Loucy (cell line): ENCODE measurements around the gene PRELID1.

ENCODE experiments used
- H2AFZ ChIP-seq: fragments of 200-600 bp; sonication (generic); 2 replicates; pipeline ENCODE4 v1.6.0; 2016; ENCODE audit warnings: antibody characterized with exemption, mild to moderate bottlenecking, low read length, moderate library complexity
- H3F3A ChIP-seq: fragments of 200-600 bp; 2 replicates; pipeline ENCODE4 v1.6.0; 2016; ENCODE audit warnings: antibody characterized with exemption, low read depth, mild to moderate bottlenecking
- H3K27me3 ChIP-seq: fragments of 200-600 bp; sonication (generic); 2 replicates; pipeline ENCODE4 v1.6.1; 2014; ENCODE audit warnings: low read length, mild to moderate bottlenecking; ENCODE audit not compliant: insufficient read depth, poor library complexity, severe bottlenecking
- H3K36me3 ChIP-seq: fragments of 200-600 bp; sonication (generic); 2 replicates; pipeline ENCODE4 v1.6.1; 2016; ENCODE audit warnings: low read length; ENCODE audit not compliant: insufficient read depth
- H3K4me1 ChIP-seq: fragments of 200-600 bp; sonication (generic); 2 replicates; pipeline ENCODE4 v1.5.1; 2014; ENCODE audit warnings: low read length, mild to moderate bottlenecking; ENCODE audit not compliant: insufficient read depth, poor library complexity, severe bottlenecking
- H3K4me2 ChIP-seq: fragments of 200-600 bp; sonication (generic); 2 replicates; pipeline ENCODE4 v1.6.0; 2014; ENCODE audit warnings: antibody characterized with exemption, low read length, low read depth, mild to moderate bottlenecking; ENCODE audit not compliant: poor library complexity, severe bottlenecking
- H3K4me3 ChIP-seq: fragments of 200-600 bp; sonication (generic); 2 replicates; pipeline ENCODE4 v1.5.1; 2014; ENCODE audit warnings: low read length, mild to moderate bottlenecking, mixed read lengths; ENCODE audit not compliant: poor library complexity, severe bottlenecking
- H3K79me2 ChIP-seq: fragments of 200-600 bp; sonication (generic); 2 replicates; pipeline ENCODE4 v1.6.1; 2014; ENCODE audit warnings: low read length; ENCODE audit not compliant: insufficient read depth
- H3K9ac ChIP-seq: fragments of 200-600 bp; sonication (generic); 2 replicates; pipeline ENCODE4 v1.6.0; 2014; ENCODE audit warnings: mild to moderate bottlenecking, low read depth, low read length, moderate library complexity; ENCODE audit not compliant: poor library complexity, severe bottlenecking
- H3K9me2 ChIP-seq: fragments of 200-600 bp; sonication (generic); replicated peaks from 2 replicates; pipeline ENCODE4 v1.6.1; 2016; ENCODE audit warnings: low read depth, low read length, mixed read lengths
- H3K9me3 ChIP-seq: fragments of 200-600 bp; sonication (generic); 2 replicates; pipeline ENCODE4 v1.6.1; 2014; ENCODE audit warnings: mild to moderate bottlenecking, antibody characterized with exemption, low read length, low read depth; ENCODE audit not compliant: insufficient read depth
- H4K20me1 ChIP-seq: fragments of 200-600 bp; sonication (generic); 2 replicates; pipeline ENCODE4 v1.6.0; 2014; ENCODE audit warnings: antibody characterized with exemption, low read length, mild to moderate bottlenecking; ENCODE audit not compliant: insufficient read depth, poor library complexity, severe bottlenecking
- CTCF ChIP-seq: fragments of 200-600 bp; sonication (generic); conservative IDR thresholded peaks from 2 replicates; pipeline ENCODE4 v1.5.1; 2014; ENCODE audit warnings: mild to moderate bottlenecking, antibody characterized with exemption, low read length
- EZH2phosphoT487 ChIP-seq: fragments of 200-600 bp; IDR thresholded peaks from 2 replicates; pipeline ENCODE4 v1.6.1; 2018; ENCODE audit warnings: antibody characterized with exemption, mild to moderate bottlenecking, moderate library complexity, borderline replicate concordance

Gene PRELID1

GRCh38 chr5:177270653-177271052 is 32.9 kb upstream of the PRELID1 start:
- TF ChIP-seq EZH2phosphoT487 (no peak), CTCF (no peak)
- Histone ChIP-seq H3K9me3 (no peaks in the 10 kb centered on the region), H3K9ac (no peak overlapping the region), H4K20me1 (no peaks in the 10 kb centered on the region), H3K4me1 (no peaks in the 10 kb centered on the region), H3K4me3 (no peak overlapping the region), H3K27me3 (no peaks in the 10 kb centered on the region), H3K9me2 (no peaks in the 10 kb centered on the region), H3K4me2 (no peak overlapping the region), H3F3A (no peaks in the 10 kb centered on the region), H2AFZ (no peak overlapping the region), H3K36me3 (peaks cover 35% of the 10 kb centered on the region; the same call in 1 of the 2 replicates), H3K79me2 (no peaks in the 10 kb centered on the region)

- no peak overlapping the region for H3K4me3 ChIP-seq
- no peaks in the 10 kb centered on the region for H3F3A ChIP-seq
- no peaks in the 10 kb centered on the region for H3K4me1 ChIP-seq
- peaks cover 39% of the 10 kb centered on the region; the same call in 1 of the 2 replicates for H3K36me3 ChIP-seq
- H2AFZ ChIP-seq, result no peak overlapping the region
- no peak overlapping the region for H3K9ac ChIP-seq
- H4K20me1 ChIP-seq, result no peaks in the 10 kb centered on the region
- H3K9me2 ChIP-seq, result no peaks in the 10 kb centered on the region
- TF ChIP-seq CTCF, result no peak
- TF ChIP-seq EZH2phosphoT487, result no peak
- no peaks in the 10 kb centered on the region for H3K27me3 ChIP-seq
- no peaks in the 10 kb centered on the region for H3K9me3 ChIP-seq
- no peaks in the 10 kb centered on the region for H3K79me2 ChIP-seq
- H3K4me2 ChIP-seq, result no peak overlapping the region
Observed at GRCh38 chr5:177271113-177271512, 32.5 kb upstream of the PRELID1 start.

GRCh38 chr5:177275883-177276282 is 27.7 kb upstream of the PRELID1 start:
- TF ChIP-seq CTCF (no peak), EZH2phosphoT487 (no peak)
- no peak overlapping the region for H2AFZ ChIP-seq
- H3K9me3 ChIP-seq, result no peaks in the 10 kb centered on the region
- H3K4me3 ChIP-seq, result no peak overlapping the region
- H3F3A ChIP-seq, result no peaks in the 10 kb centered on the region
- no peaks in the 10 kb centered on the region for H3K9me2 ChIP-seq
- no peak overlapping the region for H3K9ac ChIP-seq
- no peak overlapping the region for H3K4me2 ChIP-seq
- H3K79me2 ChIP-seq, result no peaks in the 10 kb centered on the region
- no peaks in the 10 kb centered on the region for H3K4me1 ChIP-seq
- H3K27me3 ChIP-seq, result no peaks in the 10 kb centered on the region
- no peaks in the 10 kb centered on the region for H4K20me1 ChIP-seq
- H3K36me3 ChIP-seq, result peaks cover 23% of the 10 kb centered on the region; the same call in 1 of the 2 replicates
